Stomach (tissue), 9 donors: ENCODE results near the gene GPR150. TPM values are rescaled to one million over a fixed set of nuclear protein-coding genes. Genes with fewer than 3 reads are reported as not detected.

ENCODE experiments used
- DNase-seq, 2 donors: peaks; one replicate each; pipeline versions ENCODE4 v3.0.0 to v3.0.0-alpha.2; 2013 to 2019
- H3K27ac ChIP-seq, 5 donors: fragments of 200-600 bp in 4 of 5; sonication (generic) in 4 of 5; one replicate each; pipeline ENCODE4 v1.5.1; 2013 to 2019; ENCODE audit warnings: mild to moderate bottlenecking in 1 of 5, moderate library complexity in 1 of 5
- H3K27me3 ChIP-seq, 3 donors: fragments of 200-600 bp; sonication (generic); one replicate each; pipeline ENCODE4 v1.5.1; 2017 to 2019; ENCODE audit warnings: mixed run types in 1 of 3
- H3K36me3 ChIP-seq, 4 donors: fragments of 200-600 bp; sonication (generic); 1 replicate in 3 of 4; 2 replicates in 1 of 4; pipeline ENCODE4 v1.5.1; 2016 to 2019
- H3K4me1 ChIP-seq, 4 donors: fragments of 200-600 bp; sonication (generic); one replicate each; pipeline ENCODE4 v1.5.1; 2016 to 2019
- H3K4me3 ChIP-seq, 4 donors: fragments of 200-600 bp; sonication (generic) in 3 of 4; one replicate each; pipeline ENCODE4 v1.5.1; 2016 to 2019; ENCODE audit warnings: mild to moderate bottlenecking in 1 of 4
- H3K9me3 ChIP-seq, 4 donors: fragments of 200-600 bp; sonication (generic); one replicate each; pipeline ENCODE4 v1.5.1; 2016 to 2019
- EP300 ChIP-seq: sonication (generic); formaldehyde crosslinking; IDR thresholded peaks from one replicate; pipeline ENCODE4 v1.6.1; 2017; ENCODE audit warnings: antibody characterized with exemption
- POLR2A ChIP-seq, 4 donors: fragments of 450-650 bp; IDR thresholded peaks; one replicate each; pipeline ENCODE4 v1.6.1; 2016; ENCODE audit warnings: antibody characterized with exemption in 4 of 4, control low read depth in 2 of 4, mild to moderate bottlenecking in 1 of 4, moderate library complexity in 1 of 4
- POLR2AphosphoS5 ChIP-seq, 3 donors: sonication (generic); formaldehyde crosslinking; IDR thresholded peaks; one replicate each; pipeline ENCODE4 v1.6.1; 2016; ENCODE audit warnings: antibody characterized with exemption in 3 of 3
- WGBS, 5 donors: extraction: QIAGEN DNeasy Blood & Tissue Kit in 3 of 5; methylation state at CpG; one replicate each; pipeline versions ENCODE4 v1.1.5 to v1.1.7; 2013 to 2018; 5-methylcytosine and 5-hydroxymethylcytosine counted together
- intact Hi-C: fragments of 100-400 bp; cut with DNase I; formaldehyde crosslinking; loops from one replicate; pipeline ENCODE4 v1.15.1; 2023; ENCODE audit warnings: low total_unique reads
- polyA plus RNA-seq, 3 donors: library from polyadenylated mRNA; stranded (reverse); fragments of 200-250 nt; gene quantifications; one replicate each; pipeline ENCODE4 v1.2.3, GENCODE V29; 2013
- total RNA-seq, 5 donors: library from RNA; depleted of rRNA; stranded (reverse); fragments of >200 nt; gene quantifications; one replicate each; pipeline versions ENCODE4 v1.1.0 to v1.2.3, GENCODE V29; 2014 to 2016
- TF ChIP-seq, protein P1 (sequence below), 7 experiments: fragments of 450-650 bp in 4 of 7; fragments of 200-600 bp in 3 of 7; sonication (generic) in 3 of 7; IDR thresholded peaks; one replicate each; pipeline ENCODE4 v1.5.1; 2016 to 2019; ENCODE audit warnings: antibody characterized with exemption in 7 of 7, control low read depth in 2 of 7, mild to moderate bottlenecking in 1 of 7
- donor health status: healthy with polysubstance abuse.
- donor health status: Bipolar disorder and iron deficiency.
- donor health status: healthy.

Gene GPR150
- total and polyA plus RNA-seq, 8 donors: 0.18 to 1.0 (median 0.76) TPM; not detected in 3

GRCh38 chr5:95670568-95670967, 50.7 kb downstream of the GPR150 start:
- Histone ChIP-seq H3K27ac (peak overlapping the region in 2 of 5 donors; percentile 63 to 76), H3K4me3 (no peak overlapping the region), H3K9me3 (no peaks in the 10 kb centered on the region), H3K27me3 (no peaks in the 10 kb centered on the region), H3K36me3 (no peaks in the 10 kb centered on the region), H3K4me1 (peaks cover 0 to 23% (median 8%) of the 10 kb centered on the region in 4 donors)
- TF ChIP-seq POLR2AphosphoS5 (IDR thresholded peaks at IDR 0.05) (no peak), POLR2A (IDR thresholded peaks at IDR 0.05) (no peak), EP300 (no peak)
- TF ChIP-seq, protein P1, sequence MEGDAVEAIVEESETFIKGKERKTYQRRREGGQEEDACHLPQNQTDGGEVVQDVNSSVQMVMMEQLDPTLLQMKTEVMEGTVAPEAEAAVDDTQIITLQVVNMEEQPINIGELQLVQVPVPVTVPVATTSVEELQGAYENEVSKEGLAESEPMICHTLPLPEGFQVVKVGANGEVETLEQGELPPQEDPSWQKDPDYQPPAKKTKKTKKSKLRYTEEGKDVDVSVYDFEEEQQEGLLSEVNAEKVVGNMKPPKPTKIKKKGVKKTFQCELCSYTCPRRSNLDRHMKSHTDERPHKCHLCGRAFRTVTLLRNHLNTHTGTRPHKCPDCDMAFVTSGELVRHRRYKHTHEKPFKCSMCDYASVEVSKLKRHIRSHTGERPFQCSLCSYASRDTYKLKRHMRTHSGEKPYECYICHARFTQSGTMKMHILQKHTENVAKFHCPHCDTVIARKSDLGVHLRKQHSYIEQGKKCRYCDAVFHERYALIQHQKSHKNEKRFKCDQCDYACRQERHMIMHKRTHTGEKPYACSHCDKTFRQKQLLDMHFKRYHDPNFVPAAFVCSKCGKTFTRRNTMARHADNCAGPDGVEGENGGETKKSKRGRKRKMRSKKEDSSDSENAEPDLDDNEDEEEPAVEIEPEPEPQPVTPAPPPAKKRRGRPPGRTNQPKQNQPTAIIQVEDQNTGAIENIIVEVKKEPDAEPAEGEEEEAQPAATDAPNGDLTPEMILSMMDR (IDR thresholded peaks at IDR 0.05): no peak
- DNase-seq: no peak
- WGBS, 5 donors: 92 to 99% (median 93%) methylated on average over 3 of the region's 3 CpGs
- intact Hi-C loops: loop anchor here (10.0 kb wide), 1 partner anchor 54 kb away; no protein-coding TSS in a partner anchor

Other genes starting within 250 kb of the GPR150 start
- not detected for gene FAM81B, start 228.7 kb upstream of the GPR150 start, total RNA-seq
- gene FAM81B, start 228.7 kb upstream of the GPR150 start, polyA plus RNA-seq: under 1 TPM in 1 of 3 donors, not detected in 2; 0.48 TPM
- 100 to 1,000 TPM in 3 of 5 donors, 10 to 100 TPM in 2; 25.2 to 181 (median 110) TPM for gene SKIC3, start 65.1 kb upstream of the GPR150 start, total RNA-seq
- gene SKIC3, start 65.1 kb upstream of the GPR150 start, polyA plus RNA-seq: 10 to 100 TPM; 12.5 to 14.3 (median 13.7) TPM
- 10 to 100 TPM in 2 of 5 donors, 1 to 10 TPM in 2, not detected in 1; 4.3 to 68.3 (median 8.0) TPM for gene ARSK, start 65.0 kb upstream of the GPR150 start, total RNA-seq
- 1 to 10 TPM; 2.9 to 6.1 (median 3.8) TPM for gene ARSK, start 65.0 kb upstream of the GPR150 start, polyA plus RNA-seq
- gene RFESD, start 26.7 kb downstream of the GPR150 start, total RNA-seq: 1 to 10 TPM in 1 of 5 donors, not detected in 4; 2.0 TPM
- gene RFESD, start 26.7 kb downstream of the GPR150 start, polyA plus RNA-seq: 1 to 10 TPM; 1.7 to 3.2 (median 2.0) TPM
- under 1 TPM in 1 of 5 donors, not detected in 4; 0.55 TPM for gene SPATA9, start 62.9 kb downstream of the GPR150 start, total RNA-seq
- under 1 TPM in 1 of 3 donors, not detected in 2; 0.35 TPM for gene SPATA9, start 62.9 kb downstream of the GPR150 start, polyA plus RNA-seq
- gene RHOBTB3, start 111.2 kb downstream of the GPR150 start, total RNA-seq: 100 to 1,000 TPM in 4 of 5 donors, 10 to 100 TPM in 1; 66.7 to 730 (median 151) TPM
- gene RHOBTB3, start 111.2 kb downstream of the GPR150 start, polyA plus RNA-seq: 10 to 100 TPM; 13.7 to 28.4 (median 26.5) TPM
- 10 to 100 TPM; 11.3 to 30.4 (median 14.0) TPM for gene GLRX, start 202.6 kb downstream of the GPR150 start, total RNA-seq
- 100 to 1,000 TPM in 1 of 3 donors, 10 to 100 TPM in 2; 51.0 to 211 (median 65.7) TPM for gene GLRX, start 202.6 kb downstream of the GPR150 start, polyA plus RNA-seq